ENCODE measurements around the gene LY6G6D. TPM values are rescaled to one million over a fixed set of nuclear protein-coding genes. Genes with fewer than 3 reads are reported as not detected.
A peak's percentile ranks its signal among the peaks of the same experiment; 100 is the strongest.

LY6G6D gene
- total and polyA plus RNA-seq, 2 of the 13 experiments (the other 11 are each of a cell fraction or from before 2014, with no cell fraction given), result not detected

- TF ChIP-seq ZBTB40 (IDR thresholded peaks at IDR 0.05), result no peak
- peak; percentile 15; the same call in 1 of the 2 replicates for TF ChIP-seq ZBTB40 (CRISPR knock-in tag; IDR thresholded peaks at IDR 0.05)
- TF ChIP-seq MZF1 (CRISPR knock-in tag; IDR thresholded peaks at IDR 0.05; ENCODE audit: borderline replicate concordance), result no peak
- peak; percentile 66; the same call in 1 of the 2 replicates for TF ChIP-seq FOSL1 (CRISPR knock-in tag; IDR thresholded peaks at IDR 0.05; ENCODE audit: borderline replicate concordance)
- TF ChIP-seq HOXD1 (CRISPR knock-in tag; IDR thresholded peaks at IDR 0.05), result no peak
- TF ChIP-seq HDAC1 (CRISPR knock-in tag; IDR thresholded peaks at IDR 0.05), result peak; percentile 52; the same call in 1 of the 2 replicates
- peak; percentile 58; the same call in 1 of the 2 replicates for TF ChIP-seq ZNF670 (CRISPR knock-in tag; IDR thresholded peaks at IDR 0.05; ENCODE audit: borderline replicate concordance)
- TF ChIP-seq ZFP36L1 (CRISPR knock-in tag; IDR thresholded peaks at IDR 0.05), result peak; percentile 79; the same call in 1 of the 2 replicates
- TF ChIP-seq SNAPC2 (CRISPR knock-in tag; IDR thresholded peaks at IDR 0.05), result 0 out of 2 replicates have a peak, but pooled peaks have one; percentile 10
- TF ChIP-seq ZNF616 (CRISPR knock-in tag; IDR thresholded peaks at IDR 0.05; ENCODE audit: low read depth), result 0 out of 2 replicates have a peak, but pooled peaks have one; percentile 6
- peak; percentile 97 for TF ChIP-seq FOSL2 (CRISPR knock-in tag; IDR thresholded peaks at IDR 0.05)
- TF ChIP-seq TEF (CRISPR knock-in tag; IDR thresholded peaks at IDR 0.05), result 0 out of 2 replicates have a peak, but pooled peaks have one; percentile 21
- TF ChIP-seq ZBTB7B (CRISPR knock-in tag; IDR thresholded peaks at IDR 0.05), result 0 out of 2 replicates have a peak, but pooled peaks have one; percentile 19
- no peak; the same call in 1 of the 2 replicates for TF ChIP-seq HIVEP1 (CRISPR knock-in tag; IDR thresholded peaks at IDR 0.05)
- peak; percentile 16; the same call in 1 of the 2 replicates for TF ChIP-seq YEATS2 (CRISPR knock-in tag; IDR thresholded peaks at IDR 0.05; ENCODE audit: borderline replicate concordance)
- peak; percentile 85 for TF ChIP-seq JUND (CRISPR knock-in tag; IDR thresholded peaks at IDR 0.05)
These were observed 19.8 kb downstream of the LY6G6D start (continued) for GRCh38 chr6:31734821-31735406.

Data from HepG2 (cell line).